Adrenal gland (tissue), 12 donors: Measurements from ENCODE around the gene ATP6V1F. TPM values are rescaled to one million over a fixed set of nuclear protein-coding genes. Genes with fewer than 3 reads are reported as not detected.

ENCODE experiments used
- DNase-seq, 7 donors: peaks; one replicate each; pipeline ENCODE4 v3.0.0-alpha.2; 2019 to 2020
- H3K27ac ChIP-seq, 5 donors: fragments of 200-600 bp; sonication (generic) in 4 of 5; 1 replicate in 3 of 5; 2 replicates in 2 of 5; pipeline versions ENCODE4 v1.5.1 to v1.8.0; 2016 to 2020; ENCODE audit warnings: mild to moderate bottlenecking in 1 of 5
- H3K27me3 ChIP-seq: fragments of 200-600 bp; 2 replicates; pipeline ENCODE4 v1.8.0; 2021
- H3K36me3 ChIP-seq, 2 donors: fragments of 200-600 bp; replicated peaks in 1 of 2; 1 replicate in 1 of 2; 2 replicates in 1 of 2; pipeline versions ENCODE4 v1.5.1 to v1.8.0; 2018 to 2022
- H3K4me1 ChIP-seq, 2 donors: fragments of 200-600 bp; replicated peaks in 1 of 2; 1 replicate in 1 of 2; 2 replicates in 1 of 2; pipeline versions ENCODE4 v1.5.1 to v1.8.0; 2018 to 2021
- H3K4me3 ChIP-seq, 4 donors: fragments of 200-600 bp; sonication (generic) in 3 of 4; one replicate each; pipeline ENCODE4 v1.5.1; 2016 to 2018
- H3K9me3 ChIP-seq, 3 donors: fragments of 200-600 bp; sonication (generic) in 1 of 3; replicated peaks in 1 of 3; 1 replicate in 2 of 3; 2 replicates in 1 of 3; pipeline versions ENCODE4 v1.5.1 to v1.8.0; 2016 to 2021
- POLR2A ChIP-seq, 2 donors: fragments of 450-650 bp; IDR thresholded peaks; one replicate each; pipeline ENCODE4 v1.6.1; 2017; ENCODE audit warnings: antibody characterized with exemption in 2 of 2, mild to moderate bottlenecking in 2 of 2, moderate library complexity in 1 of 2
- WGBS, 4 donors: extraction: QIAGEN DNeasy Blood & Tissue Kit in 2 of 4; methylation state at CpG; one replicate each; pipeline versions ENCODE4 v1.1.5 to v1.1.7; 2013 to 2017; 5-methylcytosine and 5-hydroxymethylcytosine counted together
- intact Hi-C, 2 donors: fragments of 100-400 bp; cut with DNase I; formaldehyde crosslinking; loops; one replicate each; pipeline versions ENCODE4 v1.14.1 to v1.15.0; 2022 to 2023
- polyA plus RNA-seq, 3 donors: library from polyadenylated mRNA; stranded (reverse); fragments of 200-250 nt in 2 of 3; fragments of 350-450 nt in 1 of 3; fragmentation: Illumina TruSeq in 1 of 3; extraction: RNeasy Lipid Tissue Mini Kit (QIAGEN cat#74804) in 1 of 3; gene quantifications; one replicate each; pipeline ENCODE4 v1.2.3, GENCODE V29; 2013 to 2014
- total RNA-seq, 9 donors: library from RNA; depleted of rRNA in 4 of 9; stranded (reverse); fragments of >200 nt in 4 of 9; fragments of 120-200 nt in 1 of 9; fragmentation: NEBNext Ultra II Directional in 1 of 9; extraction: Animal tissue kit (Norgen Biotek cat#: 25700) in 1 of 9; gene quantifications; one replicate each; pipeline versions ENCODE4 v1.1.0 to v1.2.4, GENCODE V29; 2013 to 2023
- TF ChIP-seq, protein P1 (sequence below), 6 experiments: fragments of 450-650 bp in 4 of 6; fragments of 200-600 bp in 2 of 6; sonication (generic) in 1 of 6; IDR thresholded peaks; 1 replicate in 5 of 6; 2 replicates in 1 of 6; pipeline versions ENCODE4 v1.5.1 to v1.8.0; 2016 to 2021; ENCODE audit warnings: antibody characterized with exemption in 6 of 6, mild to moderate bottlenecking in 2 of 6, moderate library complexity in 1 of 6
- donor health status: healthy with polysubstance abuse.
- donor health status: Bipolar disorder and iron deficiency.
- donor health status: DM: yes; HTN: yes; CAD: no.
- donor health status: DM: no; HTN: no; CAD: no.
- donor health status: DM: no; HTN: no; CAD: no.
- donor health status: DM: yes; HTN: yes; CAD: no.

ATP6V1F gene
- total and polyA plus RNA-seq, 12 donors = 94.6 to 334 (median 183) TPM

DNA sequence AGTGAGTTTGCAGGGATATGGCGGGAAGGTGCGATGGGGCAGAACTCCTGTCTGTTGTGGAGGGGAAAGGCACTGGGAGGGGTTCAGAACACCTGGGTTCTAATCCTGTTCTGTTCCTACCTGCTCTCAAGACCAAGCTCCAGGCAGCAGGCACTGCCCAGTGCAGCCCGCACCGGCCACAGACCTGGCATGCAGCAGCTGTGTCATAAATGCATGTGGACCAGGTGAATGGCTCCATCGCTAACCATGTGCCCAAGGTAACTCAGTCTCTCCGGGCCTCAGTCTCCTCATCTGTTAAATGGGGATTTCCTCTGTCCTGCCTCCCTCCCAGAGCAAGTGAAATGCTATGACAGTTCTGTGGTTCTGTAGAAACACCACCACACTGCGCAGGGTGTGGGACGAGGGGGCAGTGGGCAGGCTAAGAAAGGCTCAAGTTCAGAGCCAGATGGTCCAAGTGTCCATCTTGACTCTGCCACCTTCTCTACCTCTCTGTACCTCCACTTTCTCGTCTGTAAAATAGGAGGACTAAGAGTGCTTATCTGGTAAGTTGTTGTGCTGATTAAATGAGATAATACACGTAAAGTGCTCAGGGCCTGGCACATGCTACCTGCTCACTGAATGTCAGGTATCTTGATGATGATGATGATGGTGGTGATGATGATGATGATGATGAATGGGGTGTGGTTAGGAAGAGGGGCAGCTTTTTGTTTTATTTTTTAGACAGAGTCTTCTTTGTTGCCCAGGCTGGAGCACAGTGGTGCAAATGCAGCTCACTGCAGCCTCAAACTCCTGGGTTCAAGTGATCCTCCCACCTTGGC lies 22.9 kb downstream of the ATP6V1F start:
- no peaks in the 10 kb centered on the region for H3K9me3 ChIP-seq
- H3K36me3 ChIP-seq = no peaks in the 10 kb centered on the region
- no peaks in the 10 kb centered on the region for H3K27me3 ChIP-seq
- no peaks in the 10 kb centered on the region for H3K4me1 ChIP-seq
- TF ChIP-seq, protein P1, sequence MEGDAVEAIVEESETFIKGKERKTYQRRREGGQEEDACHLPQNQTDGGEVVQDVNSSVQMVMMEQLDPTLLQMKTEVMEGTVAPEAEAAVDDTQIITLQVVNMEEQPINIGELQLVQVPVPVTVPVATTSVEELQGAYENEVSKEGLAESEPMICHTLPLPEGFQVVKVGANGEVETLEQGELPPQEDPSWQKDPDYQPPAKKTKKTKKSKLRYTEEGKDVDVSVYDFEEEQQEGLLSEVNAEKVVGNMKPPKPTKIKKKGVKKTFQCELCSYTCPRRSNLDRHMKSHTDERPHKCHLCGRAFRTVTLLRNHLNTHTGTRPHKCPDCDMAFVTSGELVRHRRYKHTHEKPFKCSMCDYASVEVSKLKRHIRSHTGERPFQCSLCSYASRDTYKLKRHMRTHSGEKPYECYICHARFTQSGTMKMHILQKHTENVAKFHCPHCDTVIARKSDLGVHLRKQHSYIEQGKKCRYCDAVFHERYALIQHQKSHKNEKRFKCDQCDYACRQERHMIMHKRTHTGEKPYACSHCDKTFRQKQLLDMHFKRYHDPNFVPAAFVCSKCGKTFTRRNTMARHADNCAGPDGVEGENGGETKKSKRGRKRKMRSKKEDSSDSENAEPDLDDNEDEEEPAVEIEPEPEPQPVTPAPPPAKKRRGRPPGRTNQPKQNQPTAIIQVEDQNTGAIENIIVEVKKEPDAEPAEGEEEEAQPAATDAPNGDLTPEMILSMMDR (IDR thresholded peaks at IDR 0.05) = no peak
- TF ChIP-seq POLR2A (IDR thresholded peaks at IDR 0.05) = no peak
- H3K4me3 ChIP-seq = no peak overlapping the region
- DNase-seq = no peak
- H3K27ac ChIP-seq = no peak overlapping the region
- intact Hi-C loops = no loop called here
- WGBS, 4 donors = 80 to 92% (median 85%) methylated on average over 9 to 10 of the region's 10 CpGs

DNA sequence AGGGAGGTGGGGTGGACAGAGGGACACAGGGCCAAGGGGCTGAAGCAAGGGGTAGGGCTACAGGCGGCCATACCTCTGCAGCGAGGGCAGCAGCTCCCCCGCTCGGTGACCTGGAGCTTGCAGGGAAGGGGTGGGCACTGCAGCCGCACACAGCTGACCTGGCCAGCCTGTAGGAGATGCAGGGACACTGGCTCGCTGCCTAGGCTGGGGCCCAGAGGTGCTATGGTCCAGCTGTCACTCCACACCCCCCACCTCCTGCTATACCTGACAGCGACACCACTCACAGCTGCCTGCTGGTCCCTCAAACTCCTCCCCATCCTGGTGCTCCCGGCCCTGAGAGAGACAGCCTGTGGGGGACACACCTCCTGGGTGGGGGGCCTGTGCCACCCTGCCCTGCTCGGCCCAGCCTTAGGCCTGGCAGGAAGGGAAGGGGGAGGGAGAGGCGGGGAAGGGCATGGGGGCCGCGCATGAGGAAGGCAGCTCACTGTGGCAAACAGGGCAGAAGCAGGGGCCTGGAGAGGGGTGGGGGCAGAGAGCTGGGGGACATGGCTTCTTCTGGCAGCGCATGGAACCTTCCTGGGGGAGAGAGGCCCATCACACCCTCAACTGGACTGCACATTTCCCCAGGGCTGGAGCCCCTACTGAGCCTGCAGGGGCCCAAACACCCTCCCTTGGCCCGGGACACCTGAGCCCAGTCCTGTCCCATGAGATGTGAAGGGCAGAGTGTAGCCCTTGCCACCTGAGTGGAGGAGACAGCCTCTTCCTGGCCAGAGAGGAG lies 23.9 kb downstream of the ATP6V1F start:
- Histone ChIP-seq H3K4me1 (no peaks in the 10 kb centered on the region), H3K27me3 (peaks cover 10% of the 10 kb centered on the region), H3K27ac (no peak overlapping the region), H3K9me3 (no peaks in the 10 kb centered on the region), H3K4me3 (no peak overlapping the region), H3K36me3 (no peaks in the 10 kb centered on the region)
- no peak for TF ChIP-seq POLR2A (IDR thresholded peaks at IDR 0.05)
- TF ChIP-seq, protein P1 (IDR thresholded peaks at IDR 0.05) = no peak
- WGBS, 4 donors = 56 to 81% (median 70%) methylated on average over 6 to 14 of the region's 14 CpGs
- DNase-seq = no peak
- intact Hi-C loops = no loop called here

DNA sequence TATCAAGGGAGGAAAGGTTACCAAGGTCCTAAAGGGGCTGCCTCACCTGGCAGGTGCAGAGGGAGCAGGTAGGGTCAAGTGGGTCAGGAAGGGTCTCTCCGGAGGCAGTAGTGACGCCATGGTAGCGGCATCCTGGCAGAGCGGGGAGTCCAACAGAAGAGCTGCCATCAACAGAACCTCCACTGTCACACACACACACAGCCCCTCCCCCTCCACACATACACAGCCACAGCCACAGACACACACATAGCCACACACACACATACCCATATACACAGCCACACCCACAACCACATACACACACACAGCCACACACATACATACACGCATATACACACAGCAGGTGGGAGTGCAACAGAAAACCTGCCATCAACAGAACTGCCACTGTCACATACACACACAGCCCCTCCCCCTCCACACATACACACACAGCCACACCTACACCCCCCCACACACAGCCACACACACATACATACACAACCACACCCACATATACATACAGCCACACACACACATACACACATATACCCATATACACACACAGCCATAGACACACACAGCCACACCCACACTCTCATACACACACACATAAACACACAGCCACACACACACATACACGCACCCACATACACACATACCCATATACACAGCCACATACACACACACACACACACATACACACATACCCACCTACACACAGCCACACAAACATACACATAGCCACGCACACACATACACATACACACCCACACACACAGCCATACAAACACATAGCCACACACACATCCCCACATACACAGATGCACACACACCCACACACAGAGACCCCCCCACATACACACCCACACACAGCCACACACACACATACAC lies 24.7 kb downstream of the ATP6V1F start:
- Histone ChIP-seq H3K27ac (no peak overlapping the region), H3K4me3 (no peak overlapping the region), H3K36me3 (no peaks in the 10 kb centered on the region), H3K9me3 (no peaks in the 10 kb centered on the region), H3K4me1 (no peaks in the 10 kb centered on the region), H3K27me3 (peaks cover 12% of the 10 kb centered on the region)
- WGBS, 4 donors = 86 to 91% (median 88%) methylated on average over 6 to 7 of the region's 7 CpGs
- intact Hi-C loops = no loop called here
- DNase-seq = no peak
- TF ChIP-seq POLR2A (IDR thresholded peaks at IDR 0.05) = no peak
- TF ChIP-seq, protein P1 (IDR thresholded peaks at IDR 0.05) = no peak
